Keratinocyte (primary cell): ENCODE results near the gene ERLEC1. TPM values are rescaled to one million over a fixed set of nuclear protein-coding genes. Genes with fewer than 3 reads are reported as not detected.

Experiments
- DNase-seq: peaks from one replicate; pipeline ENCODE4 v3.0.0-alpha.2; 2011; ENCODE audit warnings: low read depth, missing footprints, low spot score
- FAIRE-seq: peaks from 2 replicates; lab custom pipeline; 2011; peaks lifted over from hg19 to GRCh38; lab: Jason Lieb, UNC
- H2AFZ ChIP-seq: 2 replicates; pipeline ENCODE4 v1.6.0; 2012; ENCODE audit warnings: low read length, control low read depth, inconsistent platforms; ENCODE audit not compliant: control insufficient read depth
- H3K27ac ChIP-seq: 2 replicates; pipeline ENCODE4 v1.5.1; 2011; ENCODE audit warnings: low read length; ENCODE audit not compliant: control insufficient read depth, insufficient read depth
- H3K27me3 ChIP-seq: 3 replicates; pipeline ENCODE4 v1.6.0; 2011; ENCODE audit warnings: low read length; ENCODE audit not compliant: control insufficient read depth, insufficient read depth; ENCODE audit errors: extremely low read depth
- H3K36me3 ChIP-seq, 2 experiments: 2 replicates in 1 of 2; 3 replicates in 1 of 2; pipeline ENCODE4 v1.5.1; 2011; ENCODE audit warnings: low read length in 2 of 2, mild to moderate bottlenecking in 1 of 2; ENCODE audit not compliant: control insufficient read depth in 2 of 2, insufficient read depth in 2 of 2; ENCODE audit errors: extremely low read depth in 1 of 2
- H3K4me1 ChIP-seq: 3 replicates; pipeline ENCODE4 v1.5.1; 2011; ENCODE audit warnings: low read length; ENCODE audit not compliant: control insufficient read depth, insufficient read depth; ENCODE audit errors: extremely low read depth
- H3K4me2 ChIP-seq: 3 replicates; pipeline ENCODE4 v1.6.0; 2011; ENCODE audit warnings: low read depth, low read length; ENCODE audit not compliant: control insufficient read depth, insufficient read depth; ENCODE audit errors: extremely low read depth
- H3K4me3 ChIP-seq, 3 experiments: fragments of 200-600 bp in 1 of 3; sonication (generic) in 1 of 3; 2 replicates in 2 of 3; 3 replicates in 1 of 3; pipeline ENCODE4 v1.5.1; 2011 to 2016; ENCODE audit warnings: low read length in 3 of 3, mild to moderate bottlenecking in 3 of 3, control low read depth in 2 of 3, inconsistent platforms in 1 of 3, low read depth in 1 of 3, mixed read lengths in 1 of 3, mixed run types in 1 of 3, moderate library complexity in 1 of 3; ENCODE audit not compliant: control insufficient read depth in 2 of 3, insufficient read depth in 2 of 3; ENCODE audit errors: extremely low read depth in 1 of 3
- H3K79me2 ChIP-seq: 2 replicates; pipeline ENCODE4 v1.6.0; 2012; ENCODE audit warnings: low read length; ENCODE audit not compliant: control insufficient read depth, insufficient read depth
- H3K9ac ChIP-seq: 3 replicates; pipeline ENCODE4 v1.6.0; 2011; ENCODE audit warnings: low read length; ENCODE audit not compliant: control insufficient read depth, insufficient read depth; ENCODE audit errors: extremely low read depth
- H3K9me1 ChIP-seq: 3 replicates; pipeline ENCODE4 v1.6.0; 2011; ENCODE audit warnings: low read length; ENCODE audit not compliant: control insufficient read depth, insufficient read depth; ENCODE audit errors: extremely low read depth
- H3K9me3 ChIP-seq: 2 replicates; pipeline ENCODE4 v1.5.1; 2012; ENCODE audit warnings: low read depth, low read length; ENCODE audit not compliant: control insufficient read depth
- H4K20me1 ChIP-seq: 3 replicates; pipeline ENCODE4 v1.6.0; 2011; ENCODE audit warnings: low read length; ENCODE audit not compliant: control insufficient read depth, insufficient read depth; ENCODE audit errors: extremely low read depth
- EZH2 ChIP-seq: IDR thresholded peaks from one replicate; pipeline ENCODE4 v1.6.1; 2012; ENCODE audit warnings: inconsistent platforms, mild to moderate bottlenecking, low read length, moderate library complexity
- dilution Hi-C: fragments of 300-500 bp; cut with MboI; formaldehyde crosslinking; loops from one replicate; pipeline ENCODE4 v1.7.0; 2020; ENCODE audit warnings: low sequenced_read_pairs; ENCODE audit not compliant: extremely low pct_ligation_motif_present
- polyA plus RNA-seq, 5 experiments: library from polyadenylated mRNA; depleted of rRNA in 3 of 5; stranded (reverse) in 3 of 5; stranded (forward) in 1 of 5; unstranded in 1 of 5; fragments of >200 nt; gene quantifications; 1 replicate in 1 of 5; 2 replicates in 3 of 5; 3 replicates in 1 of 5; pipeline versions ENCODE4 v1.2.1 to v1.2.3, GENCODE V29; 2011 to 2012; ENCODE audit warnings: missing spikeins in 2 of 5, low read depth in 1 of 5, low replicate concordance in 1 of 5
- TF ChIP-seq, protein P1 (sequence below), 3 experiments: IDR thresholded peaks in 1 of 3; conservative IDR thresholded peaks in 1 of 3; optimal IDR thresholded peaks in 1 of 3; 2 replicates in 2 of 3; 3 replicates in 1 of 3; pipeline versions ENCODE3 to v1.5.1; 2011; ENCODE audit warnings: low read length in 3 of 3, mild to moderate bottlenecking in 3 of 3, moderate library complexity in 2 of 3, control low read depth in 1 of 3, inconsistent platforms in 1 of 3; ENCODE audit not compliant: insufficient read depth in 2 of 3; ENCODE audit errors: extremely low read depth in 1 of 3

Gene ERLEC1
- polyA plus RNA-seq, 1 donor (not counting 4 experiments of a cell fraction or from before 2014, with no cell fraction given), result 35.6 TPM

DNA sequence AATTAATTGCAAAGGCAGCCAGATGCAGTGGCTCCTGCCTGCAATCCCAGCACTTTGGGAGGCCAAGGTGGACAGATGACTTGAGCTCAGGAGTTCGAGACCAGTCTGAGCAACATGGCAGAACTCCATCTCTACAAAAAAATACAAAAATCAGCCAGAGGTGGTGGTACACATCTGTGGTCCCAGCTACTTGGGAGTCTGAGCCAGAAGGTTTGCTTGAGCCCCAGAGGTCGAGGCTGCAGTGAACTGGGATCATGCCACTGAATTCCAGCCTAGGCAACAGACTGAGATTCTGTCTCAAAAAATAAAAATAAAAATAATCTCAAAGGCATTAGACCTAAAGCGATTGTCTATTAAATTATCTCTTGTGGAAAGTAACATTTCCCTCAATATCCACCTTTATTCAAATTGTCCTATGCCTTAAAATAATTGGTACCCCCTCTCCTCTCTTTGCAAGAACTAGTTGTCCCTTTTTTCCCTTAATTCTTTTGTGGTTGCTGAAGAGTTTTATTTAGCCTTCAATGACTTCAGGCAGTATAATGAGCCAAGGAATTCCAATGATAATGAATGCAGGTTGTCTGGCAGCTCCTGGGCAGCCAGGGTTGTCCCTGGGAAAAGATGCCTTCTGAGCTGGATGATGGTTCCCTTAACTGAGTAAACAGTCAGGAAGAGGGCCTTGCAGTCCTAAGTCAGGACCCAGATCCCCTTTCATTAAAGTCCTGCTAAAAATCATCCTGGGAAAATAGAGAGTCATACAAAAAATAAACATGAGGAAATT is 40.7 kb downstream of the ERLEC1 start:
- Histone ChIP-seq H2AFZ (no peak overlapping the region), H3K79me2 (no peaks in the 10 kb centered on the region), H3K9me1 (no peaks in the 10 kb centered on the region), H3K36me3 (no peaks in the 10 kb centered on the region), H4K20me1 (no peaks in the 10 kb centered on the region), H3K9ac (no peak overlapping the region), H3K4me3 (no peak overlapping the region), H3K27me3 (no peaks in the 10 kb centered on the region), H3K27ac (no peak overlapping the region), H3K4me1 (no peaks in the 10 kb centered on the region), H3K9me3 (no peaks in the 10 kb centered on the region), H3K4me2 (no peak overlapping the region)
- dilution Hi-C loops, result no loop called here
- no peak for TF ChIP-seq EZH2
- TF ChIP-seq, protein P1, sequence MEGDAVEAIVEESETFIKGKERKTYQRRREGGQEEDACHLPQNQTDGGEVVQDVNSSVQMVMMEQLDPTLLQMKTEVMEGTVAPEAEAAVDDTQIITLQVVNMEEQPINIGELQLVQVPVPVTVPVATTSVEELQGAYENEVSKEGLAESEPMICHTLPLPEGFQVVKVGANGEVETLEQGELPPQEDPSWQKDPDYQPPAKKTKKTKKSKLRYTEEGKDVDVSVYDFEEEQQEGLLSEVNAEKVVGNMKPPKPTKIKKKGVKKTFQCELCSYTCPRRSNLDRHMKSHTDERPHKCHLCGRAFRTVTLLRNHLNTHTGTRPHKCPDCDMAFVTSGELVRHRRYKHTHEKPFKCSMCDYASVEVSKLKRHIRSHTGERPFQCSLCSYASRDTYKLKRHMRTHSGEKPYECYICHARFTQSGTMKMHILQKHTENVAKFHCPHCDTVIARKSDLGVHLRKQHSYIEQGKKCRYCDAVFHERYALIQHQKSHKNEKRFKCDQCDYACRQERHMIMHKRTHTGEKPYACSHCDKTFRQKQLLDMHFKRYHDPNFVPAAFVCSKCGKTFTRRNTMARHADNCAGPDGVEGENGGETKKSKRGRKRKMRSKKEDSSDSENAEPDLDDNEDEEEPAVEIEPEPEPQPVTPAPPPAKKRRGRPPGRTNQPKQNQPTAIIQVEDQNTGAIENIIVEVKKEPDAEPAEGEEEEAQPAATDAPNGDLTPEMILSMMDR (optimal IDR thresholded peaks at IDR 0.05 in 1 of 3, IDR thresholded peaks at IDR 0.05 in 1 of 3, conservative IDR thresholded peaks at IDR 0.05 in 1 of 3; ENCODE audit: extremely low read depth in 1 of 3, insufficient read depth in 2 of 3, low read length in 3 of 3), result no peak
- FAIRE-seq, result no peak
- DNase-seq, result no peak

DNA sequence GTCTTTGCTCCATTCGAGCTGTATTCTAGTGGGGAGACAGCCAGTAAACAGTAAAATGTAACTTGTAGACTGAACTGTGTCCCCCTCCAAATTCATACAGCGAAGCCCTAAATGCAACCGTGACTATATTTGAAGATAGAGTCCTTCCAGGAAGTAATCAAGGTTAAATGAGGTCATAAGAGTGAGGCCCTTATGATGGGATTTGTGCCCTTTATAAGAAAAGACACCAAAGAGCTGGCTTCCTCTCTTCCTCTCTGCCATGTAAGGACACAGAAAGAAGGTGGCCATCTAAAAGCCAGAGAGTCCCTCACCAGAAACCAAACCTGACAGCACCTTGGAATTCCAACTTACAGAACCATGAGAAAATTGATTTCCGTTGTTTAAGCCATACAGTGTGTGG is 41.5 kb downstream of the ERLEC1 start:
- no peaks in the 10 kb centered on the region for H4K20me1 ChIP-seq
- no peak overlapping the region for H3K4me2 ChIP-seq
- H3K4me1 ChIP-seq, result no peaks in the 10 kb centered on the region
- H3K9me3 ChIP-seq, result no peaks in the 10 kb centered on the region
- H3K9ac ChIP-seq, result no peak overlapping the region
- H3K36me3 ChIP-seq, result no peaks in the 10 kb centered on the region
- H3K27me3 ChIP-seq, result no peaks in the 10 kb centered on the region
- H3K27ac ChIP-seq, result no peak overlapping the region
- H2AFZ ChIP-seq, result no peak overlapping the region
- H3K79me2 ChIP-seq, result no peaks in the 10 kb centered on the region
- no peaks in the 10 kb centered on the region for H3K9me1 ChIP-seq
- no peak for TF ChIP-seq EZH2
- TF ChIP-seq, protein P1 (optimal IDR thresholded peaks at IDR 0.05 in 1 of 3, IDR thresholded peaks at IDR 0.05 in 1 of 3, conservative IDR thresholded peaks at IDR 0.05 in 1 of 3; ENCODE audit: extremely low read depth in 1 of 3, insufficient read depth in 2 of 3, low read length in 3 of 3), result no peak
- dilution Hi-C loops, result no loop called here
- no peak overlapping the region for H3K4me3 ChIP-seq
- FAIRE-seq, result no peak
- DNase-seq, result no peak
